Kidney (tissue), 14 donors: ENCODE measurements around the gene SARS1. TPM values are rescaled to one million over a fixed set of nuclear protein-coding genes. Genes with fewer than 3 reads are reported as not detected.

ENCODE experiments used
- DNase-seq, 5 donors: peaks; one replicate each; pipeline ENCODE4 v3.0.0-alpha.2; 2013 to 2020
- FAIRE-seq: peaks from 2 replicates; lab custom pipeline; 2012; peaks lifted over from hg19 to GRCh38; lab: Jason Lieb, UNC
- H3K27ac ChIP-seq, 2 donors: one replicate each; pipeline ENCODE4 v1.7.0; 2013; ENCODE audit warnings: low read depth in 2 of 2, low read length in 2 of 2, inconsistent platforms in 1 of 2
- H3K27me3 ChIP-seq: one replicate; pipeline ENCODE4 v1.7.1; 2013; ENCODE audit warnings: low read length, inconsistent platforms; ENCODE audit not compliant: control insufficient read depth, insufficient read depth
- H3K36me3 ChIP-seq, 3 donors: one replicate each; pipeline versions ENCODE4 v1.7.0 to v1.7.1; 2013; ENCODE audit warnings: low read length in 3 of 3, control low read depth in 1 of 3, inconsistent platforms in 1 of 3; ENCODE audit not compliant: insufficient read depth in 3 of 3, control insufficient read depth in 2 of 3
- H3K4me1 ChIP-seq, 3 donors: one replicate each; pipeline versions ENCODE4 v1.7.0 to v1.7.1; 2013; ENCODE audit warnings: low read length in 3 of 3, inconsistent platforms in 1 of 3, low read depth in 1 of 3; ENCODE audit not compliant: control insufficient read depth in 2 of 3, insufficient read depth in 2 of 3
- H3K4me3 ChIP-seq, 3 donors: one replicate each; pipeline versions ENCODE4 v1.7.0 to v1.8.1; 2013; ENCODE audit warnings: low read length in 3 of 3, control low read depth in 1 of 3, inconsistent platforms in 1 of 3
- H3K9ac ChIP-seq, 3 donors: one replicate each; pipeline versions ENCODE4 v1.7.0 to v1.7.1; 2013; ENCODE audit warnings: low read length in 3 of 3, control low read depth in 1 of 3, inconsistent platforms in 1 of 3
- H3K9me3 ChIP-seq, 3 donors: one replicate each; pipeline versions ENCODE4 v1.7.0 to v1.7.1; 2013; ENCODE audit warnings: low read length in 3 of 3, control low read depth in 1 of 3, inconsistent platforms in 1 of 3; ENCODE audit not compliant: control insufficient read depth in 2 of 3, insufficient read depth in 1 of 3
- CTCF ChIP-seq: IDR thresholded peaks from 3 replicates; pipeline ENCODE4 v1.5.1; 2012; ENCODE audit warnings: mild to moderate bottlenecking, moderate library complexity, borderline replicate concordance; ENCODE audit not compliant: insufficient read depth; ENCODE audit errors: extremely low read depth
- intact Hi-C: fragments of 100-400 bp; cut with DNase I; formaldehyde crosslinking; loops from one replicate; pipeline ENCODE4 v1.11.1; 2022
- polyA plus RNA-seq: library from polyadenylated mRNA; stranded (reverse); fragments of 350-450 nt; fragmentation: Illumina TruSeq; extraction: RNeasy Lipid Tissue Mini Kit (QIAGEN cat#74804); gene quantifications from one replicate; pipeline ENCODE4 v1.2.3, GENCODE V29; 2014; ENCODE audit warnings: low read depth, low replicate concordance; ENCODE audit not compliant: insufficient read depth
- total RNA-seq: library from RNA; stranded (reverse); fragmentation: NEBNext Ultra II Directional; extraction: Animal tissue kit (Norgen Biotek cat#: 25700); gene quantifications from one replicate; pipeline ENCODE4 v1.2.1, GENCODE V29; 2021
- donor health status: control.
- donor health status: control.
- donor health status: control.
- donor health status: control.
- donor health status: control.
- donor health status: DM: yes; HTN: yes; CAD: no.
- donor health status: Normal renal cell carcinoma (clear cell type).

SARS1 gene
- total and polyA plus RNA-seq, 2 donors from 2014 or later, result 114 to 181 TPM

- no peak for TF ChIP-seq CTCF
- peak in 1 of 5 donors; percentile 36 for DNase-seq
- intact Hi-C loops, result no loop called here
- Histone ChIP-seq H3K27ac (no peak overlapping the region), H3K27me3 (no peaks in the 10 kb centered on the region), H3K36me3 (no peaks in the 10 kb centered on the region), H3K9me3 (no peaks in the 10 kb centered on the region), H3K4me1 (peaks cover 0 to 4% (median 0%) of the 10 kb centered on the region in 3 donors), H3K4me3 (peak overlapping the region in 2 of 3 donors; percentile 22 to 33), H3K9ac (no peak overlapping the region)
- no peak for FAIRE-seq
These were observed 4.8 kb upstream of the SARS1 start for GRCh38 chr1:109208836-109209463.

GRCh38 chr1:109210058-109210457 is 3.7 kb upstream of the SARS1 start:
- DNase-seq (no peak), FAIRE-seq (no peak)
- Histone ChIP-seq H3K9me3 (no peaks in the 10 kb centered on the region), H3K27ac (no peak overlapping the region), H3K9ac (no peak overlapping the region), H3K4me3 (no peak overlapping the region), H3K36me3 (no peaks in the 10 kb centered on the region), H3K27me3 (no peaks in the 10 kb centered on the region), H3K4me1 (peaks cover 2 to 6% (median 2%) of the 10 kb centered on the region in 3 donors)
- intact Hi-C loops, result no loop called here
- TF ChIP-seq CTCF, result no peak

GRCh38 chr1:109213345-109213823 is 334 bp upstream of the SARS1 start:
- Histone ChIP-seq H3K4me3 (peak overlapping the region; percentile 71 to 99 (median 80)), H3K9me3 (no peaks in the 10 kb centered on the region), H3K9ac (peak overlapping the region in 1 of 3 donors; percentile 47), H3K27me3 (no peaks in the 10 kb centered on the region), H3K36me3 (no peaks in the 10 kb centered on the region), H3K4me1 (peaks cover 3 to 12% (median 5%) of the 10 kb centered on the region in 3 donors), H3K27ac (peak overlapping the region in 1 of 2 donors; percentile 97)
- DNase-seq, result no peak
- TF ChIP-seq CTCF, result no peak
- intact Hi-C loops, result no loop called here
- no peak for FAIRE-seq
